B cell (primary cell): ENCODE results near the gene NACC1.

Experiments used
- CTCF ChIP-seq: fragments of 200-600 bp; IDR thresholded peaks from one replicate; pipeline ENCODE4 v1.8.0; 2022; ENCODE audit warnings: antibody characterized with exemption, mild to moderate bottlenecking
- EZH2 ChIP-seq: IDR thresholded peaks from 2 replicates; pipeline ENCODE4 v1.6.1; 2012; ENCODE audit warnings: borderline replicate concordance, low read depth, mild to moderate bottlenecking, moderate library complexity, low read length; ENCODE audit not compliant: insufficient read depth, poor library complexity, severe bottlenecking

DNA sequence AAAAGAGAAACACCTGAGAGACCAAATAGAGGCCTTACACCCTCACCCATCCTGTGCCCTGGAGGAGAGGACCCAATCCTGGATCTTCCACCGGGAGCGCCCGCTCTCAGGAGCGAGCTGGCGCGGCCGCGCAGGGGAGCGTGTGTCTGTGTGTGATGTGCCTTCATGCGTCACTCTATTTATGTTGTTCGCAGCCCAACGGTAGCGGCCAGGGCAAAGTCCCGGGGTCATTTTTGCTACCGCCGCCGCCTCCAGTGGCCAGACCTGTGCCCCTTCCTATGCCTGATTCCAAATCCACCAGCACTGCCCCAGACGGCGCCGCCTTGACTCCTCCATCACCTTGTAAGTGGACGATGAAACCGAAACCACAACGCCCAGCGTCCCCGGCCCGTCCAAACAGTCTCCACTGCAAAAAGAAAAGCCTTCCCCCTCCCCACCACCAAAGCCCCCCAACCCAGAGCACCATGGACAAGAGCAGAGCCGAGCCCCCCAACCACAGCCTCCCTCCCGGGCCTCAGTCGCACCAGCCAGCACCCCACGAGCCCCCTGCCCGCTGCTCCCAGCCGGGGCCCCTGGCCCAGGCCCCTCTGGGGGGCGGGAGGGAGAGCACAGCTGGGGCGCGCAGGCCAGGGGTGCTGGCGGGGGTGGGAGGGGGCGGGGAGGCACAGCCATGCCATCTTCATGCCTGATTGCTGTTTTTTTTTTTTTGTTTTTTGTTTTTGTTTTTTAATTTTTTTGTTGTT lies 30.1 kb upstream of the NACC1 start:
- TF ChIP-seq EZH2 (no peak), CTCF (no peak)
